ENCODE measurements around the gene NPR2.
A peak's percentile ranks its signal among the peaks of the same experiment; 100 is the strongest.

The NPR2 gene

GRCh38 chr9:35763803-35764202 is 27.6 kb upstream of the NPR2 start:
- no peak for DNase-seq (ENCODE audit: low spot score)

GRCh38 chr9:35766997-35767396 is 24.4 kb upstream of the NPR2 start:
- no peak for DNase-seq (ENCODE audit: low spot score)

- DNase-seq (ENCODE audit: low spot score): no peak
Measured at GRCh38 chr9:35767458-35767857, 23.9 kb upstream of the NPR2 start.

GRCh38 chr9:35769763-35770162 is 21.6 kb upstream of the NPR2 start:
- no peak for DNase-seq (ENCODE audit: low spot score)

- no peak for DNase-seq (ENCODE audit: low spot score)
Measured at GRCh38 chr9:35771075-35771433, 20.3 kb upstream of the NPR2 start.

- DNase-seq (ENCODE audit: low spot score): no peak
Measured at GRCh38 chr9:35771534-35771933, 19.9 kb upstream of the NPR2 start.

GRCh38 chr9:35771943-35772342 is 19.4 kb upstream of the NPR2 start:
- no peak for DNase-seq (ENCODE audit: low spot score)

- DNase-seq (ENCODE audit: low spot score): no peak
Measured at GRCh38 chr9:35774907-35775635, 16.3 kb upstream of the NPR2 start.

- DNase-seq (ENCODE audit: low spot score): no peak
Measured at GRCh38 chr9:35776018-35776417, 15.4 kb upstream of the NPR2 start.

- no peak for DNase-seq (ENCODE audit: low spot score)
Measured at GRCh38 chr9:35778496-35778895, 12.9 kb upstream of the NPR2 start.

GRCh38 chr9:35781066-35781465 is 10.3 kb upstream of the NPR2 start:
- no peak for DNase-seq (ENCODE audit: low spot score)

GRCh38 chr9:35783418-35783817 is 8.0 kb upstream of the NPR2 start:
- DNase-seq (ENCODE audit: low spot score): no peak

GRCh38 chr9:35789541-35789940 is 1.9 kb upstream of the NPR2 start:
- DNase-seq (ENCODE audit: low spot score): no peak

GRCh38 chr9:35790025-35790384 is 1.4 kb upstream of the NPR2 start:
- DNase-seq (ENCODE audit: low spot score): no peak

- peak; percentile 56 for DNase-seq (ENCODE audit: low spot score)
Measured at GRCh38 chr9:35790385-35791296, 750 bp upstream of the NPR2 start.

- no peak for DNase-seq (ENCODE audit: low spot score)
Measured at GRCh38 chr9:35792024-35792813, 828 bp downstream of the NPR2 start.

GRCh38 chr9:35792826-35793225 is 1.4 kb downstream of the NPR2 start:
- no peak for DNase-seq (ENCODE audit: low spot score)

- DNase-seq (ENCODE audit: low spot score): no peak
Measured at GRCh38 chr9:35793461-35793860, 2.1 kb downstream of the NPR2 start.

- no peak for DNase-seq (ENCODE audit: low spot score)
Measured at GRCh38 chr9:35795695-35796094, 4.3 kb downstream of the NPR2 start.

GRCh38 chr9:35797311-35798109 is 6.1 kb downstream of the NPR2 start:
- no peak for DNase-seq (ENCODE audit: low spot score)

GRCh38 chr9:35798658-35799374 is 7.4 kb downstream of the NPR2 start:
- peak; percentile 52 for DNase-seq (ENCODE audit: low spot score)
